Measurements from ENCODE around the gene SHF. TPM values are rescaled to one million over a fixed set of nuclear protein-coding genes. Genes with fewer than 3 reads are reported as not detected.

SHF gene
- total and polyA plus RNA-seq, 2 donors (not counting 3 experiments of a cell fraction or from before 2014, with no cell fraction given) = 2.8 to 5.2 TPM

DNA sequence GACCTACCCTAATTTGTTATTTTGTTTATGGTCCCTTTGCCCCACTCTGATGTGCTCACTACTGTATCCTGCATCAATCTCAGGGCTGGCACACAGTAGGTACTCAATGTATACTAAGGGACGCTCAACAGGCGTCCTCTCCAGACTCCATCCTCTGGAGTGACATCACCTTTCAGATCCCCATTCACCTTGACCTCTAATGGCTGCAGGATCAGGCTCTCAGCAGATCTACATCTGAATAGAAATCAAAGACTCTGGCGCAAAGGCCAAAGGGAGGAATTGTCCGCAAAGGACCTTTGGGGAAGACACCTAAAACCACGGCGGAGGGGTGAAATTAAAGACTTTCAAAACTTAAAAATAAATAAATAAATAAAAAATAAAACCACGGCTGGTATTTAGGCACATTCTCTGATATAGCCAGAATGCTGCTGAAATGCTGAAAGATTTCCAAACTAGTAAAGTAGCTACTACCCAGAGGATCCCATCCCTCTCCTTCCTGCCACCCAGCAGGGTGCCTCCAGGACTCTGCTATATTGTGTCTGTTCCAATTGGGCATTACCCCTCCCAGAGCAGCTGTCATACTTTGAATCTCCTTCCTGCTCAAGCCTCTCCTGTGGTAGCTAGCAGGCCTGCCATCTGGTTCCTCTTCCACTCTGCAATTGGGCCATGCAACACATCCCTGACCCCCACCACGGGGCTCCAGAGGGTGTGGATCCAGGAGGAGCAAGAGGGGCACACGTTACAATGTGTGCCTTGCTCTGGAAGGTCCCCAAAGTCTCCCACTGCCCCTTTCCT, 6.1 kb downstream of the SHF start:
- no peaks in the 10 kb centered on the region for H3K79me2 ChIP-seq (ENCODE audit: control insufficient read depth, insufficient read depth, low read length)
- BruUV-seq (replicated peaks) = no TSS peak
- CTCF ChIA-PET = interaction anchor here (0.9 to 1.5 kb wide), 3 partner anchors 12 to 24 kb away, joined by 3 to 5 read pairs (median 4); no protein-coding TSS in a partner anchor
- H3K9me1 ChIP-seq (replicated peaks; ENCODE audit: control insufficient read depth, extremely low read depth, insufficient read depth, low read length) = no peaks in the 10 kb centered on the region
- no peak overlapping the region for H3K4me2 ChIP-seq (ENCODE audit: insufficient read depth, low read length)
- no peaks in the 10 kb centered on the region for H4K20me1 ChIP-seq (replicated peaks; ENCODE audit: control insufficient read depth, extremely low read depth, insufficient read depth, low read length)
- H3K27ac ChIP-seq (ENCODE audit: insufficient read depth, low read depth, low read length) = no peak overlapping the region
- no peak for TF ChIP-seq CTCF (IDR thresholded peaks at IDR 0.05; ENCODE audit: extremely low read depth in 1 of 2, insufficient read depth in 1 of 2, low read depth in 1 of 2, low read length in 2 of 2)
- TF ChIP-seq, protein P1, sequence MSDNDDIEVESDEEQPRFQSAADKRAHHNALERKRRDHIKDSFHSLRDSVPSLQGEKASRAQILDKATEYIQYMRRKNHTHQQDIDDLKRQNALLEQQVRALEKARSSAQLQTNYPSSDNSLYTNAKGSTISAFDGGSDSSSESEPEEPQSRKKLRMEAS (IDR thresholded peaks at IDR 0.05; ENCODE audit: insufficient read depth, insufficient read length) = no peak
- TF ChIP-seq FOS (IDR thresholded peaks at IDR 0.05; ENCODE audit: borderline replicate concordance, insufficient read depth, low read length) = no peak
- no peak for TF ChIP-seq MYC (IDR thresholded peaks at IDR 0.05; ENCODE audit: low read depth, low read length)
- no peak for TF ChIP-seq JUN (IDR thresholded peaks at IDR 0.05; ENCODE audit: borderline replicate concordance, insufficient read depth, insufficient read length, low read depth)
- TF ChIP-seq GATA2 (IDR thresholded peaks at IDR 0.05; ENCODE audit: insufficient read depth, insufficient read length, low read depth, low read length) = no peak
- TF ChIP-seq POLR2A (IDR thresholded peaks at IDR 0.05; ENCODE audit: low read depth, low read length) = no peak
- TF ChIP-seq EZH2 (IDR thresholded peaks at IDR 0.05; ENCODE audit: borderline replicate concordance, low read depth, low read length, severe bottlenecking) = no peak
- no peak for TF ChIP-seq POLR2AphosphoS5 (IDR thresholded peaks at IDR 0.05; ENCODE audit: insufficient read depth, low read depth, low read length)
- H3K4me3 ChIP-seq (replicated peaks in 1 of 3; ENCODE audit: insufficient read depth in 1 of 3, low read depth in 1 of 3, low read length in 3 of 3) = no peak overlapping the region
- H3K9ac ChIP-seq (replicated peaks; ENCODE audit: extremely low read depth, insufficient read depth, low read length) = no peak overlapping the region
- no peaks in the 10 kb centered on the region for H3K27me3 ChIP-seq (ENCODE audit: control insufficient read depth in 2 of 2, insufficient read depth in 2 of 2, low read length in 2 of 2)
- POLR2A ChIA-PET = interaction anchor here (0.6 to 1.0 kb wide), 2 partner anchors 8 to 14 kb away, joined by 3 read pairs; no protein-coding TSS in a partner anchor
- H3K9me3 ChIP-seq (replicated peaks; ENCODE audit: control insufficient read depth, insufficient read depth, low read length) = no peaks in the 10 kb centered on the region
- H3K36me3 ChIP-seq (ENCODE audit: control insufficient read depth in 2 of 2, extremely low read depth in 1 of 2, insufficient read depth in 2 of 2, low read length in 2 of 2) = no peaks in the 10 kb centered on the region
- DNase-seq (ENCODE audit: low read depth, low spot score) (no peak), FAIRE-seq (no peak)
- H3K4me1 ChIP-seq (ENCODE audit: control insufficient read depth, extremely low read depth, insufficient read depth, low read length) = no peaks in the 10 kb centered on the region
- dilution Hi-C loops (cut with MboI; ENCODE audit: extremely low pct_ligation_motif_present, low sequenced_read_pairs) (no loop called here), intact Hi-C loops (cut with micrococcal nuclease) (no loop called here)
- no peak overlapping the region for H2AFZ ChIP-seq (ENCODE audit: low read depth, low read length)

Data from endothelial cell of umbilical vein (primary cell).